Activated naive CD8-positive, alpha-beta T cell treated with anti-CD3 and anti-CD28 coated beads, Interleukin-2, amount 50 U/mL, for 16 hours (primary cell): ENCODE results near the gene GFI1.

Experiments used
- DNase-seq: peaks from one replicate; pipeline ENCODE4 v3.0.0-alpha.2; 2020; ENCODE audit warnings: low read depth, low spot score

Gene GFI1

GRCh38 chr1:92488416-92488815 is 1.7 kb upstream of the GFI1 start:
- no peak for DNase-seq

GRCh38 chr1:92487078-92487605 is 417 bp upstream of the GFI1 start:
- DNase-seq: no peak

- peak; percentile 81 for DNase-seq
These were observed 1.1 kb downstream of the GFI1 start for GRCh38 chr1:92485381-92486250.

DNA sequence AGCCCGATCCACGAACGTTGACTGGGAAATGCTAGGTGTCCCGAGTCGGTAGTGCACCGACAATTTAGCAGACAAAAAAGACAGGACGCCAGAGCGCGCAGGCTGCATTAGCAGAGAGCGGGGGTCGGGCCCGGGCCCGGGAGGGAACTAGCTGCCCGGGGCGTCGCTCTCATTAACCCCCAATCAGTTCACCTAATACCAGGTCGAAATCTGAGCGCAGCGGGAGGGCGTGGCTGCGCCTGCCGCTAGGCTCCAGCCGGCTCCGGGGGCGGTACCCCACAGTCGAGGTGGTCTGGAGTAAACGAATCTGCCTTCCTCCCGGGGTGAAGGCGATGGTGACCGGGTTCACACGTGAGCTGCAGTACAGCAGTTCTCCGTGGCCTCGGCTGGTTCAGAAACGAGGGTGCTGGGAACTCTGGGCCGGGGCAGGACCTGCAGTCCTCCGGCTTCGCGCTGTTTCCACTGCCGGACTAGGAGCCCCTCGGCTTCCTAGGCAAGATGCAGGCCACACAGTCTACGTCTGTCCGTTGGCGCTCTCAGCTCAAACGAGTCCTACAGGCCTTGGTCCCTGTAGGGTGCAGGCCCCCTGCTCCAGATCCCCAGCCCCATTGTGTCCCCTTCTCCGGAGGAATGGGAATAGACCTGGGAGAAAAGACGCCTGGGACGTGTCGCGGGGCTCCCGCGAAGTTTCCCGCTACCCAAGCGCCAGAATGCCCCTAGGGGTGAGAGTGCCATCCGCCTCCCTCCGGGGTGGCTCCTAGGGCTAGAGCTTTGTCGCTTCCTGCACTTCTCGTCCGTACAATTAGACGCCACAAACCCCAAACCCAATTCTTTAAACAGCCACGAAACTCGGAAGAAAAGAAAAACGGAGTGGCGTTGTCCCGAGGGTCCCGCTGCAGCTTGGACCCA is 2.0 kb downstream of the GFI1 start:
- DNase-seq: peak; percentile 58

GRCh38 chr1:92483610-92484471 is 2.9 kb downstream of the GFI1 start:
- DNase-seq: no peak

DNA sequence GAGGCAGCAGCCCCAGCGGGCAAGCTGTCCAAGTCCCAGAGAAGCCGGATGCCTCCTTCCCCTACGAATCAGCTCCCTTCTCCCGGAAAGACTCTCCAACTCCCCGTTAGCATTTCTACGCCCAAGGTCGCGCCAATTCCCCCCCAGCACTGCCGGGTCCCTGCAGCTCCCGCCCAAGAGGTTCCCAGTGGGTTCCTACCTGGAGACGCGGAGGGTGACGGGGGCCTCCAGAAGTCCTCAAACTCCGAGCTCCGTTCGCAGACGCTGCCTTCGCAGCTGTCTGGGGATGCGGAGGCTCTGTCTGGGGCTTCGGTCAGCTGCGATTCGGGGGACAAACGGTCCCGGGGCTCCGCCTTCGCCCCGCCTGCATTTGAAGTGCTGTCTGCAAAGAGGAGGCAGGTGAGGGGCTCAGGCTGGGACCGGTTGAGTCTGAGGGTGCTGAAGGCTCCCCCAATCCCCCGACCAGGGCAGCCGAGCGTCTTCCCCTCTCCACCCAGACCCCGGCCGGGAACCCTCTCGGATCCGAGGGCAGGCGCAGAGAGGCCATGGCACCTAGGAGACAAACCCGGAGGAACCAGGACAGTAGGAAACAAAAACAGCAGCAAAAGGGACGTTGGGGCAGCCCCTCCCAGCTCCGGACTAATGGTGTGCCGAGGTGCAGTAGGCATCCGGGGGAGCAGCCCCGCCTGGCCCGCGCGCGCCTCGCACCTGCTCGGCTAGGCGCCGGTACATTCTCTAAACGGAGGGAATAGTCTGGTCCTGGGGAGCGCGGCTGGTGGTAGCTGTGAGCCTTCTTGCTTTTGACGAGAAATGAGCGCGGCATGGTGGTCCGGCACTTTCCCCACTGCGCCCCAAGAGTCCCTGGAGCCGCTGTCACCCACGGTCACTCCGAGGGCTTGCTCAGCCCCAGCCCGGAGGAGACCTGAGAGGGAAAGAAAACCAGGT is 3.8 kb downstream of the GFI1 start:
- no peak for DNase-seq

DNA sequence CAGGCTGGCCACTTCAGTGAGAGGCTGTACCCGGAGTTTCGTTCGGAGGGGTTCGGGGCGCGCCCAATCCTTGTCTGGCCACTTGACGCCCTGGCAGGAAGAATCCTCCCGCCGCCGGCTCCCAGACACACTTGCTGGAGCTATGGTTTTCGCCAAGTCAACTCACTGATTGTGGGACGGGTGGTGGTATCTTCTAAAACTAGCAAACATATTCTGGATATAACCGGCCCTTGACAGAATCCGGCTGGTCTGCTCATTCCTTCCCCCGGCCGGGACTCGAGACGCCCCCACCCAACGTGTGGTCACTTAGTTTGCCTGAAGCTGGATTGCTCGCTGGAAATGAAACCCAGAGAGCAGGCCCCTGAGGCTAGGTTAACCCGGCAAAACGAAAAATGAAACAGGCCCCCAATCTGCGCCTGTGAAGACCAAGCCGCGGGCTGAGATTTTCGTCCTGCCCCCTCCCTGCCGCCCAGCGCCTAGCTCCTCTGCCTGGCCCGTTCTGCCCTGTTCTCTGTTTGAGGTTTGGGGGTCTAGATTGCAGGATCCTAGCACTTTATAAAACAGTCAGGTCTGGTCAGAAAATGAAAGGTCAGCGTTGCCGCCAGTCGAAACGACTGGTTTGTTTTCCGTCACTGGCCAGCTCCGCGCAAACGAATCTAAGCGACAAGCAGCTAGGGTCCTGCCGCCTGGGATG is 4.6 kb downstream of the GFI1 start:
- DNase-seq: no peak

GRCh38 chr1:92481599-92481925 is 5.2 kb downstream of the GFI1 start:
- DNase-seq: no peak

- DNase-seq: no peak
These were observed 5.7 kb downstream of the GFI1 start for GRCh38 chr1:92480813-92481598.

DNA sequence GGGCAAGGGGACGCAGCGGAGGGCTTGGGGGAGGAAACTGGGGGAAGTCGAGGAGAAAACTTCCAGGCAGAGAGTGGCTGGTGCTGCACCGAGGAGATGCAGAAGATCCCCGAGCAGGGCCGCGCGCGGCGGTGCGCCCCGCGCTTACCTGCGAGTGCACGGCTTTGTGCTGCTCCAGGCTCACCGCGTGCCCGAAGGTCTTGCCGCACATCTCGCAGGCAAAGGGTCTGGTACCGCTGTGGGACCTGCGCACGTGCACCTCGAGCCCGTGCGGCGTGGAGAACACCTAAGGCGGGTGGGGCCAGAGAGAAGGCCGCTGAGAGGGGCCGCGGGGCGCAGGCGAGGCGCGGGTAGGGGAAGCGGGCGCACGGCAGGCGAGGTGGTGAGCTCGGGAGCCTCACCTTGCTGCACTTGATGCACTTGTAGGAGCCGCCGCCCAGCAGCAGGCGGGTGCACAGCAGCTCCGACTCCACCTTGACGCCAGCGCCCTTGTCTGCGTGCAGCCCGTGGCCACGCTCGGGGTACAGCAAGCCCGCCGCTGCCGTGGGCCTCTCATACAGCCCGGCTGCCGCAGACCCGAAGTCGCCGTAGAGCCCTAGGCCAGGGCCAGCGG is 6.4 kb downstream of the GFI1 start:
- no peak for DNase-seq

- no peak for DNase-seq
These were observed 7.1 kb downstream of the GFI1 start for GRCh38 chr1:92479587-92479986.

DNA sequence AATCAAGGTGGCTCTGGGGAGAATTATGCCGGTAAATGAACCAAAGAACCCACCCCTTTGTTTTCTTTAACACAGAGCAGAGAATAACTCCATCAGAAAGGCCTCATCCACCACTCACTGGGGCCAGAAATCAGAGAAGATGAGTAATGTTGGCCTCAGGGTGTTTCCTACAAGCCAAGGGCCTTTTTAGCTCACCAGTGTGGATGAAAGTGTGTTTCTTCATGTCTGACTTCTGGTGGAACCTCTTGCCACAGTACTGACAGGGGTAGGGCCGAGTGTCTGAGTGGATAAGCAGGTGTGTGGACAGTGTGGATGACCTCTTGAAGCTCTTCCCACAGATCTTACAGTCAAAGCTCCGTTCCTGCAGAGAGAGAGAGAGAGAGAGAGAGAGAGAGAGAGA is 8.3 kb downstream of the GFI1 start:
- DNase-seq: no peak

DNA sequence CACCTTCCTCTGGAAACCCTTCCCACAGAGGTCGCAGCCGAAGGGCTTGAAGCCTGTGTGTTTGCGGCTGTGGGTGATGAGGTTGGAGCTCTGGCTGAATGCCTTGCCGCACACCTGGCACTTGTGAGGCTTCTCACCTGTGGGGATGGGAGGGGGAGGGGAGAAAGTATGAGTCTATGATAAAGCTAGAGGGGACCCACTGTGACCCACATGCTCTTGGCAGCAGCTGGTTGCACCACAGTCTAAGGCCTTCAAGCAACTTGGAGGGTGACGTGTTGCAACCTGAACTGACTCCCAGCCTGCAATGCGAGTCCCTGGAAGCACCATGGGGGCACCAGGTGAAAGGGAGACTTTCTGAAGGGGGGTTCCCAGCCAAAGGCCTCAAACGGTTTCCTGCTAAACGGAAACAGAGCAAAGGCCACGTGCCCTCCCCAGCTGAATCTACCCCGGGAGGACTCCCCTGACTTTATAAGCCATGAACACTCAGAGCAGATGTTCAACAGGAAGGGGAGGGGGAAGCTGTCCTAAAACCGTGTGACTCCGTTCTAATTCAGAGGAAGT is 10.6 kb downstream of the GFI1 start:
- DNase-seq: no peak

GRCh38 chr1:92475029-92475428 is 11.7 kb downstream of the GFI1 start:
- no peak for DNase-seq

- no peak for DNase-seq
These were observed 12.8 kb downstream of the GFI1 start for GRCh38 chr1:92473781-92474495.

DNA sequence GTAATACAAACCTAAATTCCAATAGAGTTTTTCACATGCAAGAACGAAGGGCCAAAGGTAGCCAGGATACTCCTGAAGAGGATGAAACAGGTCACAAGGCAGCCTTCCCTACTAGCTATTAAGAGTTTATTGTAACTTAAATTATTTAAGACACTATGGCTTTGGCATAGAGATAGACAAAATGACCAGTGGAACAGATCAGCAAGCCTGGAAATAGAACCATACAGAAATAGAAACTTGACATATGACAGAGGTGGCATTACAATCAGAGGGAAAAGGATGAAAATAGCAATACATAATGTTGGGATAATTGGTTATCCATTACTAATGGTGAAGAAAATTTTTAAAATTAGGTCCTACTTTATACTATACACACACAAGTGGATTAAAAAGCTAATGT is 16.5 kb downstream of the GFI1 start:
- DNase-seq: no peak

GRCh38 chr1:92466683-92467352 is 19.9 kb downstream of the GFI1 start:
- no peak for DNase-seq
